Caco-2 (cell line): ENCODE data around the gene ZNF546. TPM values are rescaled to one million over a fixed set of nuclear protein-coding genes. Genes with fewer than 3 reads are reported as not detected.
"Not testable (repeated sequence)": the region's sequence is repeated elsewhere in the genome, so short reads cannot be mapped to it uniquely, and the experiment has no call there.

Source experiments
- BruUV-seq: library from RNA; stranded (reverse); fragments of 400-500 nt; replicated peaks from 2 replicates; lab custom pipeline; 2021; lab: Mats Ljungman, UMichigan
- CTCF ChIA-PET: fragments of 300-600 bp; sonication (Branson Sonifier 250); formaldehyde crosslinking; loops from one replicate; lab custom pipeline; 2022; ENCODE audit warnings: antibody characterized with exemption; lab: Charles Lee
- POLR2A ChIA-PET: fragments of 300-600 bp; sonication (Branson Sonifier 250); formaldehyde crosslinking; loops from one replicate; lab custom pipeline; 2022; ENCODE audit warnings: antibody characterized with exemption; lab: Charles Lee
- DNase-seq, 2 experiments: peaks; one replicate each; pipeline versions ENCODE4 v3.0.0 to v3.0.0-alpha.2; 2020 to 2022
- H3K27me3 ChIP-seq: replicated peaks from 2 replicates; pipeline ENCODE4 v1.6.0; 2011; ENCODE audit warnings: low read length; ENCODE audit not compliant: control insufficient read depth, insufficient read depth
- H3K36me3 ChIP-seq: 2 replicates; pipeline ENCODE4 v1.5.1; 2011; ENCODE audit warnings: low read length; ENCODE audit not compliant: control insufficient read depth, insufficient read depth
- H3K4me1 ChIP-seq: fragments of 250-450 bp; sonication (Bioruptor Pico); 2 replicates; pipeline ENCODE4 v1.5.1; 2020; ENCODE audit warnings: mild to moderate bottlenecking
- H3K4me3 ChIP-seq: 2 replicates; pipeline ENCODE4 v1.5.1; 2011; ENCODE audit warnings: low read depth, mild to moderate bottlenecking, control low read depth, low read length
- H3K9me3 ChIP-seq: fragments of 250-450 bp; sonication (Bioruptor Pico); 2 replicates; pipeline ENCODE4 v1.5.1; 2020; ENCODE audit warnings: mild to moderate bottlenecking, moderate library complexity
- H3K27ac Mint-ChIP-seq: one replicate; pipeline ENCODE4 v1.8.0; 2022; ENCODE audit warnings: mixed read lengths; ENCODE audit not compliant: unreplicated experiment
- H3K27me3 Mint-ChIP-seq: one replicate; pipeline ENCODE4 v1.8.0; 2022; ENCODE audit warnings: mixed read lengths; ENCODE audit not compliant: insufficient read depth, unreplicated experiment
- H3K36me3 Mint-ChIP-seq: one replicate; pipeline ENCODE4 v1.8.0; 2022; ENCODE audit warnings: mild to moderate bottlenecking, mixed read lengths; ENCODE audit not compliant: insufficient read depth, unreplicated experiment
- H3K4me1 Mint-ChIP-seq: one replicate; pipeline ENCODE4 v1.8.0; 2022; ENCODE audit warnings: low read depth, mixed read lengths; ENCODE audit not compliant: unreplicated experiment
- H3K4me3 Mint-ChIP-seq: one replicate; pipeline ENCODE4 v1.8.0; 2022; ENCODE audit warnings: mild to moderate bottlenecking, moderate library complexity, mixed read lengths; ENCODE audit not compliant: unreplicated experiment
- H3K9me3 Mint-ChIP-seq: one replicate; pipeline ENCODE4 v1.8.0; 2022; ENCODE audit warnings: mixed read lengths; ENCODE audit not compliant: unreplicated experiment
- CTCF ChIP-seq, 2 experiments: fragments of 200-600 bp in 1 of 2; IDR thresholded peaks; 1 replicate in 1 of 2; 2 replicates in 1 of 2; pipeline versions ENCODE4 v1.5.1 to v1.8.0; 2011 to 2022; ENCODE audit warnings: antibody characterized with exemption in 1 of 2, control low read depth in 1 of 2, inconsistent platforms in 1 of 2, low read depth in 1 of 2, low read length in 1 of 2, mild to moderate bottlenecking in 1 of 2, moderate library complexity in 1 of 2; ENCODE audit not compliant: insufficient read depth in 1 of 2, severe bottlenecking in 1 of 2, unreplicated experiment in 1 of 2
- intact Hi-C: fragments of 100-400 bp; cut with micrococcal nuclease; formaldehyde crosslinking; loops from one replicate; pipeline ENCODE4 v1.10.0; 2022; ENCODE audit not compliant: unreplicated experiment
- total RNA-seq: library from RNA; stranded (reverse); gene quantifications from 2 replicates; pipeline ENCODE4 v1.2.3, GENCODE V29; 2022

Gene ZNF546
- total RNA-seq, 1 experiment from 2014 or later, result 0.98 TPM

GRCh38 chr19:40026597-40026970, 29.7 kb downstream of the ZNF546 start:
- BruUV-seq, result no TSS peak
- Mint-ChIP-seq H3K4me3 (no peak overlapping the region), H3K36me3 (peaks cover 6% of the 10 kb centered on the region), H3K4me1 (no peaks in the 10 kb centered on the region), H3K27ac (no peak overlapping the region), H3K9me3 (peaks cover 77% of the 10 kb centered on the region), H3K27me3 (no peaks in the 10 kb centered on the region)
- ChIA-PET CTCF (no interaction called here), POLR2A (no interaction called here)
- DNase-seq, result no peak
- intact Hi-C loops, result no loop called here
- H3K36me3 ChIP-seq, result no peaks in the 10 kb centered on the region
- peaks cover 41% of the 10 kb centered on the region for H3K9me3 ChIP-seq
- H3K27me3 ChIP-seq, result no peaks in the 10 kb centered on the region
- no peaks in the 10 kb centered on the region for H3K4me1 ChIP-seq
- no peak for TF ChIP-seq CTCF (IDR thresholded peaks at IDR 0.05; ENCODE audit: insufficient read depth in 1 of 2, low read depth in 1 of 2, low read length in 1 of 2, severe bottlenecking in 1 of 2, unreplicated experiment in 1 of 2)
- no peak overlapping the region for H3K4me3 ChIP-seq

DNA sequence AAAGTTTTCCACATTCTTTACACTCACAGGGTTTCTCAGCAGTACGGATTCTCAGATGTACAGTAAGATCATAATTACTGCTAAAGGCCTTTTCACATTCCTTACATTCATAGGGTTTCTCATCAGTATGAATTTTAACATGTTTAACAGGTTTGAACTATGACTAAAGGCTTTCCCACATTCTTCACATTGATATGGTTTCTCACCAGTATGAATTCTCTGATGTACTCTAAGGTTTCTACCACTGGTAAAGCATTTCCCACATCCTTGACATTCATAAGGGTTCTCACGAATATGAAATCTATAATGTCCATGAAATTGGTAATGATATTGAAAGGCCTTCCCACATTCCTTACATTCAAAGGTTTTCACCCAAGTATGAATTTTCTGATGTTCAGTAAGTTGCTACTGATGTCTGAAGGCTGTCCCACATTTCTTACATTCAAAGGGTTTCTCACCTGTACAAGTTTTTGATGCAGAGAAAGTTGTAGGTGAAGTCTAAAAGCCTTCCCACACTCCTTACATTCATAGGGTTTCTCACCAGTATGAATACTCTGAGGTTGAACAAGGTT, 37.2 kb downstream of the ZNF546 start:
- Mint-ChIP-seq H3K36me3 (peaks cover 25% of the 10 kb centered on the region), H3K4me3 (no peak overlapping the region), H3K4me1 (no peaks in the 10 kb centered on the region), H3K27me3 (no peaks in the 10 kb centered on the region), H3K27ac (no peak overlapping the region), H3K9me3 (peaks cover 48% of the 10 kb centered on the region)
- BruUV-seq, result no TSS peak
- H3K36me3 ChIP-seq, result no peaks in the 10 kb centered on the region
- no peaks in the 10 kb centered on the region for H3K27me3 ChIP-seq
- ChIA-PET POLR2A (interaction anchor here (0.5 kb wide), 1 partner anchor 895 kb away, joined by 3 read pairs; no protein-coding TSS in a partner anchor), CTCF (no interaction called here)
- TF ChIP-seq CTCF (IDR thresholded peaks at IDR 0.05; ENCODE audit: insufficient read depth in 1 of 2, low read depth in 1 of 2, low read length in 1 of 2, severe bottlenecking in 1 of 2, unreplicated experiment in 1 of 2), result no peak
- H3K9me3 ChIP-seq, result peaks cover 37% of the 10 kb centered on the region
- intact Hi-C loops, result no loop called here
- no peak overlapping the region for H3K4me3 ChIP-seq
- no peaks in the 10 kb centered on the region; the same call in 1 of the 2 replicates for H3K4me1 ChIP-seq
- no peak for DNase-seq

- Histone ChIP-seq H3K4me1 (no peaks in the 10 kb centered on the region; the same call in 1 of the 2 replicates), H3K4me3 (no peak overlapping the region), H3K36me3 (no peaks in the 10 kb centered on the region), H3K27me3 (no peaks in the 10 kb centered on the region), H3K9me3 (peaks cover 37% of the 10 kb centered on the region)
- Mint-ChIP-seq H3K4me3 (no peak overlapping the region), H3K27me3 (no peaks in the 10 kb centered on the region), H3K36me3 (peaks cover 29% of the 10 kb centered on the region), H3K4me1 (no peaks in the 10 kb centered on the region), H3K27ac (no peak overlapping the region), H3K9me3 (peaks cover 39% of the 10 kb centered on the region)
- CTCF ChIA-PET, result no interaction called here
- no TSS peak for BruUV-seq
- TF ChIP-seq CTCF (IDR thresholded peaks at IDR 0.05; ENCODE audit: insufficient read depth in 1 of 2, low read depth in 1 of 2, low read length in 1 of 2, severe bottlenecking in 1 of 2, unreplicated experiment in 1 of 2), result no peak
- DNase-seq, result no peak
- intact Hi-C loops, result no loop called here
- POLR2A ChIA-PET, result no interaction called here
Observed at GRCh38 chr19:40035996-40036395, 39.1 kb downstream of the ZNF546 start.

DNA sequence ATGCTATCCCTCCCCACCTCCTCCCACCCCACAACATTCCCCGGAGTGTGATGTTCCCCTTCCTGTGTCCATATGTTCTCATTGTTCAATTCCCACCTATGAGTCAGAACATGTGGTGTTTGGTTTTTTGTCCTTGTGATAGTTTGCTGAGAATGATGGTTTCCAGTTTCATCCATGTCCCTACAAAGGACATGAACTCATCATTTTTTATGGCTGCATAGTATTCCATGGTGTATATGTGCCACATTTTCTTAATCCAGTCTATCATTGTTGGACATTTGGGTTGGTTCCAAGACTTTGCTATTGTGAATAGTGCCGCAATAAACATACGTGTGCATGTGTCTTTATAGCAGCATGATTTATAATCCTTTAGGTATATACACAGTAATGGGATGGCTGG, 41.2 kb downstream of the ZNF546 start:
- H3K27me3 ChIP-seq, H3K27ac Mint-ChIP-seq, H3K4me3 Mint-ChIP-seq, H3K4me3 ChIP-seq, H3K27me3 Mint-ChIP-seq, BruUV-seq, CTCF ChIA-PET, intact Hi-C loops, H3K4me1 ChIP-seq, POLR2A ChIA-PET, H3K36me3 ChIP-seq, DNase-seq, H3K4me1 Mint-ChIP-seq: not testable (repeated sequence)
- H3K9me3 ChIP-seq, result peaks cover 31% of the 10 kb centered on the region
- Mint-ChIP-seq H3K9me3 (peaks cover 51% of the 10 kb centered on the region), H3K36me3 (peaks cover 26% of the 10 kb centered on the region)

GRCh38 chr19:40041718-40042117, 44.9 kb downstream of the ZNF546 start:
- H3K4me1 Mint-ChIP-seq, CTCF ChIA-PET: not testable (repeated sequence)
- peaks cover 46% of the 10 kb centered on the region for H3K9me3 Mint-ChIP-seq

More at GRCh38 chr19:40041718-40042117, 44.9 kb downstream of the ZNF546 start:
- H3K4me3 ChIP-seq, H3K27ac Mint-ChIP-seq, DNase-seq, intact Hi-C loops, H3K36me3 ChIP-seq, POLR2A ChIA-PET, H3K27me3 Mint-ChIP-seq, H3K27me3 ChIP-seq, H3K4me1 ChIP-seq, BruUV-seq, H3K4me3 Mint-ChIP-seq: not testable (repeated sequence)
- peaks cover 40% of the 10 kb centered on the region for H3K36me3 Mint-ChIP-seq
- peaks cover 45% of the 10 kb centered on the region for H3K9me3 ChIP-seq
